Stimulated activated CD8-positive, alpha-beta memory T cell treated with anti-CD3 and anti-CD28 coated beads, Interleukin-12 subunit alpha, Interleukin-12 subunit beta, amount 100 ng/mL, for 1 hour (primary cell): ENCODE results near the gene LYRM2.

ENCODE experiments used
- DNase-seq: peaks from one replicate; pipeline ENCODE4 v3.0.0-alpha.2; 2020; ENCODE audit warnings: low read depth

Gene LYRM2

DNA sequence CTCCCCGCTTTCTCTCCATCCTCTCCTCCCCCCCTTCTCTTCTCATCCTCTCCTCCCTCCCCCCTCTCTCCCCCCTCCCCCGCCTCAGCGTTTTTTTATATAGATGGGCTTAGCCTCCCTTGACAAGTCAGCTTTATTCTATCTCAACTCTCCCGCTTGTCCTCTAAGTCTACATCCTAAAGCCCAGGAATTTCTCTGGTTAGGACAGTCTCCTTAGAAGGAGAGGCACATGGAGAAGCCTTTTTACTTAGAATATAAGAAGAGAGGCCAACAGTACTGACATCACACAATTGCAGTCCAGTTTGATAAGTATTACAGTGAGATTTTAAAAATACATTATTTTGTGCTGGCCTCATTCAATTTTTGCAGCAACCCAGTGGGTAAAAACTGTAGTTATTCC, 83.5 kb downstream of the LYRM2 start:
- DNase-seq = no peak

DNA sequence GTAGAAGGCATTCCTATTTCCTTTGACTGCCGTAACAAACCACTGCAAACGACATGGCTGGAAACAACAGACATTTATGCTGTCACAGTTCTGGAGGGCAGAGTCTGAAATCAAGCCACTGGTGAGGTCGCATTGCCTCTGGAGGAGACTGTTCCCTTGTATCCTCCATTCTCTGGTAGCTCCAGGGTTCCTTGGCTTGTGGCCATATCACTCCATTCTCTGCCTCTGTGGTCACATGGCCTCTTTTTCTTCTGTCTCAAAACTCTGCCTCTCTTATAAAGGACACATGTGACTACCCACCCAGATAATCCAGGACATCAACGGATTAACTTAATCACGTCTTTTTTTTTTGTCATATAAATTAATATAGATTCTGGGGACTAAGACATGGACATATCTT, 84.4 kb downstream of the LYRM2 start:
- no peak for DNase-seq

DNA sequence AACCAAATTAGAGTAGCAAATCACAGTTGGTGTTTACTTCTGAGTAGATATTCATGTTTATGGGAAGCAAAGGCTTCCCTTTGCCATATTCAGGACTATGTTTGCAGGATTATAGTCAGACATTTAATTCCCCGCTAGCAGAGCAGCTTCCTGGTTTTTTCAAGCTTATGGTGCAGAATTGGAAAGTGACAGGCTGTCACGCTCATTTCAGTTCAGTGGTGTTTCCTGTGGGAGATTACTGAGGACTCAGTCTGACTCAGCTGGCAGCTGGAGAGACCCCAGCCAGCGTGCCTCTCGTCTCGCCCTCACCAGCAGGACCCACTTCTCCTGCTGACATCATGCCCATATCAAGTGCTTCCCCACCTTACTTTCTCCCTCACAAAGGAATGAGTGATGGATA, 85.1 kb downstream of the LYRM2 start:
- DNase-seq = no peak

DNA sequence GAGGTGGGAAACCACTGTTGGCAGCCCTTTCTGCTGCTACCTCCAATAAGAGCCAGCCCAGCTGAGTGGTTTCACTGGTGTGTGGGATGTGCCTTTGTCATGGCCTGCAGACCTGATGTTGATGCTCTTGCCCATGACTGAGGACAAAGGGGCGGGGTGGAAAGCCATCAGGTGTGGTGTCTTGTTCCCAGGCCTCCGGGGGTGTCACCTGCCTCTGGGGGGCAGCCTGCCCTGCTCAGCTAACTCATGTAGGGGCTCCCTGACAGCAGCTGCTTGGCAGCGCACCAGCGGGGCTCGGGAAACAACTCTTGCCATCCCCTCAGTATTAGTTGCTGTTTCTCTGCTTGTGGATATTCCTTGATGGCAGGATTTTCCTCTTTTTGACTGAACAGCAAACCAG, 91.3 kb downstream of the LYRM2 start:
- DNase-seq = no peak

DNA sequence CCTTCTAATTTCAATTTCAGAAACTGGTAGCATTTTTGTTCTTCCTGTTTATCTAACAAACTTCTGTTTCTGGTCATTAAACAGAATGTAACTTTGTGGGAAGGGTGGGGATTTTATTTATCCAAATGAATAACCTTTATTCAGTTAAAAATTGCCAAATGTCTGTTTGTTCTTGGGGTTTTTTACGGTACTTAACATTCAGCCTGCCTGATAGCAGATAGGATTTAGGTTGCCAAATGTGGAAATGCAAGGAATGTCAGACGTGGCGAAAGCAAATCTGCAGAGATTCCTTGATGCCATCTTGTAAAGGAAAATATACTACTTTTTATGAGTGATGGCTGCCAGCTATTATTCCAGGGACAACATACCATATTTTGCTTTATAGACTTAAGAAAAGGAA, 95.7 kb downstream of the LYRM2 start:
- no peak for DNase-seq

DNA sequence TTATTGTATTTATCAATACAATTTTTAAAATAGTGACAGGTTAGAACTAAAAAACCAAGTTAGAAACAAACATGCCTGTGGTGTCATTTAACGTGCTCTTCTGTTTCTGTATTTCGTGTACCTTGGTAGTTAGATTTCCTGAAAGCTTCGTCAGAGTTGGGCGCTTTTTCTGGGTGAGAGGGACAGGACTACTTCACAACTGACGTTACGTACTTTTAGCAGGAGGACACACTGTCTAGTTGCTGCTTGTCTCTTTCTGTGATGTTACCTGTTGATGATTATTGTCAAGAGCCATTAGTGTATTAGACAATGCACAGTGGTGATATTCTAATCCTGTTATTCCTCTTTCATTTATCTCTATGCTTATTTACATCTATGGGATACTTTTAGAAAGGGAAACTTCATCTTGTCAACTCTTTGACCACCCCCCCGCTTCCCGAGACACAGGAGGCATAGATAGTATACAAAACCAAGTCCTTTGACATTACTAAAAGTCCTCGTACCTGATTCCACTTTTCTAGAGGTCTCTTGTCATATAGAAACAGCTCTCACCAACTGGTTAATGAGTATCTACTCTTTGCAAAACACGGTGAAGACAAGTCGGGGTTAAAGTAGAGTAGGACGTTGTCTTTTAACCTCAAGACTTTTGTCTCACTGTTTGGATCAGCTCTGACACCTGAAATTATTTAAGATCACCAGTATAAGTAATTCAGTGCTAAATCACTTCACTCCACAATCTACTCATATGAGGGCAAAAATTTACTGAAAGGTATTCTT, 96.3 kb downstream of the LYRM2 start:
- DNase-seq = no peak

DNA sequence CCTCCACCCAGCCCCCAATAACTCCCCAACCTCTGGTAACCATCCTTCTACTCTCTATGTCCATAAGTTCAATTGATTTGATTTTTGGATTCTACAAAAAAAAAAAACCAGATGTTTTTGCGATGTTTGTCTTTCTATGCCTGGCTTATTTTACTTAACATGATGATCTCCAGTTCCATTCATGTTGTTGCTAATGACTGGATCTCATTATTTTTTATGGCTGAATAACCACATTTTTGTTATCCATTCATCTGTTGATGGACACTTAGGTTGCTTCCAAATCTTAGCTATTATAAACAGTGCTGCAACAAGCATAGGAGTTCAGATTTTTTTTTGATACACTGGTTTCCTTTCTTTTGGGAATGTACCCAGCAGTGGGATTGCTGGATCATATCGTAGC, 98.8 kb downstream of the LYRM2 start:
- no peak for DNase-seq

DNA sequence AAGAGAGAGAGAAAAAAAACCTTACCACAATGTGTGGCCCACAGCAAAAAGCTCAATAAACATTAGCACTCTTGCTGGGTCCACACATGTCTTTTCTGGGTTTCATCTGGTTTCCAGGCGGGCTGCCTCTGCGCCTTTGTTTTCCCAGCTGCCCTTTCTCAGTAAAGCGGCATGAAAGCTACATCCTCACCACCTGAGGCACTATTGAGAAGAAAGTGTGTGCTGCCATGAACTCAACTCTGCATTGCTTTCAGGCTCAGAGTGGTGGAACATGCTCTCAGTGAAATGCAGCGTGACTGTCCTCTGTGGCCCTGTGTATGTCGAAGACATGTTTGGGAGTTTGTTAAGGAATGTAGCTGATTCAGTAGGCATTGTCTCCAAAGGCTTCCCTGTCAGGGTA, 102.3 kb downstream of the LYRM2 start:
- no peak for DNase-seq

DNA sequence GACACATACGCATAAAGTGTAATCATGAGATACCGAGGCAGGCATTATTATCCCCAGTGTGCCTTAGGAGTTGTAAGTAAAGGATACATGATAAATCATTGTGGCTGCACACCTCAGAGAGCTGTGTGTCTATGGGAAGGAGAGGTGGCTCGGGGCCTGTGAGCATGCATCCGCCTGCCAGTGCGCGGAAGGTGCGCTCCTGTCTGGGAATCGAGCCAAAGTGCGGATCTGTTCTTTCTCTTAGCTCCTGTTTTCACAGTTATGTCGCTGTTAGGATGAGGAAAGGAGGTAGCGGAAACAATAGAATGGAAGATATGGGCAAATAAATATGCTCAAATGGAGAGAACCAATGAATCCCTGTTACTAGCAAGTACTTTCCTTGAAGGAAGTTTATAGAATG, 107.6 kb downstream of the LYRM2 start:
- DNase-seq = no peak

DNA sequence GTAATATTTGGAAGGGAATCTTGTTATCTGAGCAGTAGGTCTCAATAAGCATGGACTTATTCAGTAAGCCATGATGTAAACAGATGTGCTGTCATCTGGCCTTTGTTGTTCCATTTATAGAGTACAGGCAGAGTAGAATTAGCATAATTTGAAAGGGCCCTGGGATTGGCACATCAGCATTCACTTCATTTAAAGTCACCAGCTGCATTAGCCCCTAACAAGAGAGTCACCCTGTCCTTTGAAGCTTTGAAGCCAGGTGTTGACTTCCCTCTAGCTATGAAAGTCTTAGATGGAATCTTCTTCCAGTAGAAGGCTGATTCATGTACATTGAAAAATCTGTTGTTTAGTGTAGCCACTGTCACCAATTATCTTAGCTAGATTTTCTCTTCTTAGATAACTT, 109.7 kb downstream of the LYRM2 start:
- no peak for DNase-seq

DNA sequence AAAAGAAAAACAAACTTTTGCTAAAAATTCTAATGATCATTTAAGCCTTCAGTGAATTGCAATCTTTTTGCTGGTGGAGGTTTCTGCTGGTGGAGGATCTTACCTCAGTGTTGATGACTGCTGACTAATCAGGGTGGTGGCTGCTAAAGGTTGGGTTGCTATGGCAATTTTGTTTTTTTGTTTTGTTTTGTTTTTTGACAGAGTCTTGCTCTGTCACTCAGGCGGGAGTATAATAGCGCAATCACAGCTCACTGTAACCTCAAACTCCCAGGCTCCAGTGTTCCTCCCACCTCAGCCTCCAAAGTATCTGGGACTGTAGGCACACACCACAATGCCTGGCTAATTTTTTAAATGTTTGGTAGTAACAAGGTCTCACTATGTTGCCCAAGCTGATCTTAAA, 110.9 kb downstream of the LYRM2 start:
- no peak for DNase-seq

DNA sequence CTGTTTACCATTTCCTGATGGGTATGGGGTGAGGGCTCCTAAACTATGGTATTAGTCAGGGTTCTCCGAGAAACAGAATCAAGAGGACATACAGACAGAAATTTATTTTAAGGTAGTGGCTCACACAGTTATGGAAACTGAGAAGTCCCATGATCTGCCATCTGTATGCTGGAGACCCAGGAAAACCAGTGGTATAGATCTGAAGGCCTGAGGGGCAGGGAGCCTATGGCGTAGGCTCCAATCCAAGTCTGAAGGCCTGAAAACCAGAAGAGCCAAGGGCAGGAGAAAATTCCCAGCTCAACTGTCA, 112.0 kb downstream of the LYRM2 start:
- DNase-seq = no peak

DNA sequence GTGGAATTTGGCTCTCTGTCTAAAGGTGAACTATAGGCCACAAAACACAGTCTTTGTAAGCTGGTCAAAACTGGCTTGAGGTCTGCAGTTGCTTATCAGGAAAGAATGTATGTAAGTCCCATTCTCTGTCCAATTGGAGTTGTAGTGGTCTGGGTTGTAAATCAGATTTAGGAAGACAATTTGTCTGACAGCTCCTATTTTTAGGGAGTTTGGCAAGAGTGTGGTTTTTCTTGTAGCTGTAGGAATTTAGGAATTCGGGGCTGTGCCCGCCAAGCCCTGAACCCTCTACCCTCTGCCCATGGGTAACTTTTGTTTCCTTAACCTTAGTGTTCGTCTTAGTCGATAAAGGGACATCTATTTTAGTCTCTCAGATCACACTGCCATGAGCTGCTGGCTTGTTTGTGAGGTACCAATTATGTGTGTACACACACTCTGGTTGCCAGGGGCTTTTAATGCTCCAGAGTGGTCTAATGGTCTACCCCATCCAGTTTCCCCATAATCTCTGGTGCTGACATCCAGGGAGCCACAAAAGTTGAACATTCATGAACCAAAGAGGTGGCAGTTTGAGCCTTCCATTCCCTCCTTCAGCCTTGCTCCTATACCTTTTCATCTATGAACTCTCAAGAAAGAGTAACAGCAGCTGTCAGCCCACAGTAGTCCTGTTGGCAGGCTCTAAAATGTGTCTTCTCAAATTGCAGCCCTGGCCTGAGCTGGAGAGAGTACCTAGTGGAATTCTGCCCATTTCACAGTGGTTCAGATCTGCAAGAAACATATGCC, 112.6 kb downstream of the LYRM2 start:
- DNase-seq = no peak

DNA sequence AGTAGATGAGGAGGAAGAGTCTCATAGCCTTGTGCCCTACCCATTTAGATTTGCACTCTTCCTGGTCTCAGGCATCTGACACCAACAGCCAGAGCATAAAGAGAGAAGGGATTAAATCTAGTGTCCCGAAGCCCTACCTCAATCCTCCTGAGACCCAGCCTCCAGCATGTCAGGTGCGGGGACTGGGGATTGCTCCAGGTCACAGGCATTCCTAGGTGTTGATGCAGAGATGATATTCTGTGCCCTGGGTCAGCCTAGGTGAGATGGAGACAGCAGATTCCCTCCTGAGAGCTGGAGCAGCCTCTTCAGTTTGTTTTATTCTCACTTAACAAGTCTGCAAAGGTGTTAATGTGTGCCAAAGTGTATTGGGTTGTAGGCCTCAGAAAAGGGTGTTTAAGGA, 115.8 kb downstream of the LYRM2 start:
- no peak for DNase-seq

DNA sequence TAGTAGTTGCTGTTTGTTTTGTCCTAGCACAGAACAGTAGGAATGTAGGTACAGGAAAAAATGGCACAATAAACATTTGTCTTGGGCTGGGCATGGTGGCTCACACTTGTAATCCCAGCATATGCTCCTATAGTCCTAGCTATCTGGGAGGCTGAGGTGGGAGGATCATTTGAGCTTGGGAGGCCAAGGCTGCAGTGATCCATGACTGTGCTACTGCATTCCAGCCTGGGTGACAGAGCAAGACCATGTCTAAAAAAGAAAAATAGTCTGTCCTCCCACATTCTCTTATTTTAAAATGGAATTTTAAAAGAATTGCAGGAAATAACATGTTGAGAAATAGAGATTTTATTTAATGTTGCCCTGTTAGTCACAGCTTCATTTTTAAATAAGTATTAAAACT, 117.8 kb downstream of the LYRM2 start:
- no peak for DNase-seq

DNA sequence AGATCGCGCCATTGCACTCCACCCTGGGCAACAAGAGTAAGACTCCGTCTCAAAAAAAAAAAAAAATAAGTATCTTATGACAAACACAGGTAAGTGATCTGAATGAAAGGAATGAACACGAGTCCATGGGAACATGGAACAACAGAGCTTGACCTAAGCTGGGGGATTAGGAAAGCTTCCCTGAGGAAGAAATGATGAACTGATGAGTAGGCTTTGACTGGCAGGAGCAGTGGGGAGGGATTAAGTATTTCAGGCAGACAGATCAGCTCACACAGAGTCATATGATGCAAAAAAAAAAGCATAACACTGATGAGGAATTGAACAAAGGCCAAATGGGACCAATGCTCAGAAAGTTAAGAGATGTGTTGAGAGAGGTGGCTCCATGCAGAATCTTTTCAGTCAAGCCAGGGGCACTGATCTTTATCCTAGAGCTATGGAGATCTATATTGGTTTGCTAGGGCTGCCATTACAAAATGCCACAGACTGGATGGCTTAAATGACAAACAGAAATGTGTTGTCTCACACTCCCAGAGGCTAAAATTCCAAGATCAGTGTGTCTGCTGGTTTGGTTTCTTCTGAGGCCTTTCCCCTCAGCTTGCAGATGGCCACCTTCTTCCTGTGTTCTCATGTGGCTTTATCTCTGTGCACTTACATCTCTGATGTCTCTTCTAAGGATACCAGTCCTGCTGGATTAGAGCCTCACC, 120.0 kb downstream of the LYRM2 start:
- no peak for DNase-seq
